ENCODE measurements around the gene BAD. TPM values are rescaled to one million over a fixed set of nuclear protein-coding genes. Genes with fewer than 3 reads are reported as not detected.
"Not testable (repeated sequence)": the region's sequence is repeated elsewhere in the genome, so short reads cannot be mapped to it uniquely, and the experiment has no call there.

The BAD gene
- total RNA-seq, 1 donor from 2014 or later = 30.1 TPM

GRCh38 chr11:64307795-64308194, 23.3 kb upstream of the BAD start:
- Mint-ChIP-seq H3K4me1 (ENCODE audit: low read depth) (peaks cover 12% of the 10 kb centered on the region), H3K36me3 (ENCODE audit: low read depth) (peaks cover 11% of the 10 kb centered on the region), H3K4me3 (peak overlapping the region; percentile 92), H3K27ac (peak overlapping the region; percentile 15)
- DNase-seq (ENCODE audit: low spot score); H3K9me3 Mint-ChIP-seq; intact Hi-C loops (cut with micrococcal nuclease); H3K27me3 Mint-ChIP-seq (ENCODE audit: insufficient read depth): not testable (repeated sequence)

GRCh38 chr11:64306876-64307622, 22.6 kb upstream of the BAD start:
- intact Hi-C loops (cut with micrococcal nuclease) = no loop called here

GRCh38 chr11:64306563-64306875, 22.1 kb upstream of the BAD start:
- no peak for DNase-seq (ENCODE audit: low spot score)
- peaks cover 8% of the 10 kb centered on the region for H3K36me3 Mint-ChIP-seq (ENCODE audit: low read depth)
- H3K27ac Mint-ChIP-seq = peak overlapping the region; percentile 84
- H3K27me3 Mint-ChIP-seq (ENCODE audit: insufficient read depth) = peaks cover 5% of the 10 kb centered on the region
- intact Hi-C loops (cut with micrococcal nuclease) = no loop called here
- H3K4me1 Mint-ChIP-seq (ENCODE audit: low read depth) = peaks cover 12% of the 10 kb centered on the region
- H3K4me3 Mint-ChIP-seq = peak overlapping the region; percentile 92
- H3K9me3 Mint-ChIP-seq = no peaks in the 10 kb centered on the region

More at GRCh38 chr11:64306876-64307622, 22.6 kb upstream of the BAD start:
- Mint-ChIP-seq H3K4me1 (ENCODE audit: low read depth) (peaks cover 12% of the 10 kb centered on the region), H3K9me3 (no peaks in the 10 kb centered on the region), H3K27me3 (ENCODE audit: insufficient read depth) (peaks cover under 1% of the 10 kb centered on the region), H3K36me3 (ENCODE audit: low read depth) (peaks cover 8% of the 10 kb centered on the region), H3K4me3 (peak overlapping the region; percentile 92), H3K27ac (no peak overlapping the region)
- DNase-seq (ENCODE audit: low spot score) = no peak

GRCh38 chr11:64305691-64306562, 21.5 kb upstream of the BAD start:
- H3K27ac Mint-ChIP-seq = peak overlapping the region; percentile 84
- H3K27me3 Mint-ChIP-seq (ENCODE audit: insufficient read depth) = peaks cover 7% of the 10 kb centered on the region
- H3K4me1 Mint-ChIP-seq (ENCODE audit: low read depth) = peaks cover 12% of the 10 kb centered on the region
- peak overlapping the region; percentile 92 for H3K4me3 Mint-ChIP-seq
- peak; percentile 69 for DNase-seq (ENCODE audit: low spot score)
- no peaks in the 10 kb centered on the region for H3K9me3 Mint-ChIP-seq
- H3K36me3 Mint-ChIP-seq (ENCODE audit: low read depth) = peaks cover 8% of the 10 kb centered on the region
- intact Hi-C loops (cut with micrococcal nuclease) = loop anchor here (1.0 to 2.0 kb wide), 12 partner anchors 11 to 468 kb away; partner anchors contain the start of genes CCDC88B, DNAJC4, FKBP2 and GPR137

GRCh38 chr11:64305075-64305690, 20.7 kb upstream of the BAD start, which contains the start of gene ESRRA:
Gene ESRRA (plus strand): TSS chr11:64305524. CDS start chr11:64307180, 1,656 bp downstream.
- Mint-ChIP-seq H3K36me3 (ENCODE audit: low read depth) (peaks cover 8% of the 10 kb centered on the region), H3K27ac (peak within 1 kb of the TSS; percentile 98), H3K27me3 (ENCODE audit: insufficient read depth) (peaks cover 14% of the 10 kb centered on the region), H3K4me3 (peak within 1 kb of the TSS; percentile 92), H3K4me1 (ENCODE audit: low read depth) (peaks cover 18% of the 10 kb centered on the region), H3K9me3 (no peaks in the 10 kb centered on the region)
- intact Hi-C loops (cut with micrococcal nuclease) = loop anchor here (1.0 to 2.0 kb wide), 12 partner anchors 12 to 467 kb away; partner anchors contain the start of genes CCDC88B, DNAJC4, FKBP2 and GPR137
- peak; percentile 99 for DNase-seq (ENCODE audit: low spot score)

GRCh38 chr11:64304316-64305072, 20.0 kb upstream of the BAD start:
- DNase-seq (ENCODE audit: low spot score) = peak; percentile 86
- Mint-ChIP-seq H3K9me3 (no peaks in the 10 kb centered on the region), H3K27ac (peak overlapping the region; percentile 98), H3K4me1 (ENCODE audit: low read depth) (peaks cover 18% of the 10 kb centered on the region), H3K4me3 (peak overlapping the region; percentile 91), H3K36me3 (ENCODE audit: low read depth) (peaks cover 10% of the 10 kb centered on the region), H3K27me3 (ENCODE audit: insufficient read depth) (peaks cover 19% of the 10 kb centered on the region)
- intact Hi-C loops (cut with micrococcal nuclease) = loop anchor here (1.0 to 2.0 kb wide), 13 partner anchors 13 to 466 kb away; partner anchors contain the start of genes CCDC88B, DNAJC4, FKBP2 and GPR137

- intact Hi-C loops (cut with micrococcal nuclease) = loop anchor here (1.0 to 2.0 kb wide), 2 partner anchors 100 to 303 kb away; no protein-coding TSS in a partner anchor
- Mint-ChIP-seq H3K4me1 (ENCODE audit: low read depth) (peaks cover 18% of the 10 kb centered on the region), H3K4me3 (peak overlapping the region; percentile 91), H3K36me3 (ENCODE audit: low read depth) (peaks cover 10% of the 10 kb centered on the region), H3K27me3 (ENCODE audit: insufficient read depth) (peaks cover 21% of the 10 kb centered on the region), H3K9me3 (no peaks in the 10 kb centered on the region), H3K27ac (peak overlapping the region; percentile 98)
- no peak for DNase-seq (ENCODE audit: low spot score)
Observed at GRCh38 chr11:64304032-64304315, 19.5 kb upstream of the BAD start.

GRCh38 chr11:64303109-64304031, 18.9 kb upstream of the BAD start:
- DNase-seq (ENCODE audit: low spot score) = no peak
- intact Hi-C loops (cut with micrococcal nuclease) = loop anchor here (1.0 to 2.0 kb wide), 2 partner anchors 99 to 303 kb away; no protein-coding TSS in a partner anchor
- Mint-ChIP-seq H3K9me3 (no peaks in the 10 kb centered on the region), H3K27me3 (ENCODE audit: insufficient read depth) (peaks cover 27% of the 10 kb centered on the region), H3K36me3 (ENCODE audit: low read depth) (peaks cover 10% of the 10 kb centered on the region), H3K4me3 (peak overlapping the region; percentile 91), H3K27ac (peak overlapping the region; percentile 23), H3K4me1 (ENCODE audit: low read depth) (peaks cover 18% of the 10 kb centered on the region)

GRCh38 chr11:64299847-64300648, 15.6 kb upstream of the BAD start, which contains the start of gene CATSPERZ:
Gene CATSPERZ (plus strand): TSS chr11:64300358. CDS start chr11:64300411, 53 bp downstream.
- Mint-ChIP-seq H3K27ac (peak within 1 kb of the TSS; percentile 72), H3K36me3 (ENCODE audit: low read depth) (peaks cover 5% of the 10 kb centered on the region), H3K4me3 (peak within 1 kb of the TSS; percentile 76), H3K27me3 (ENCODE audit: insufficient read depth) (peaks cover 59% of the 10 kb centered on the region), H3K9me3 (no peaks in the 10 kb centered on the region), H3K4me1 (ENCODE audit: low read depth) (peaks cover 21% of the 10 kb centered on the region)
- intact Hi-C loops (cut with micrococcal nuclease) = no loop called here
- no peak for DNase-seq (ENCODE audit: low spot score)

- no peak for DNase-seq (ENCODE audit: low spot score)
- H3K27ac Mint-ChIP-seq = peak overlapping the region; percentile 72
- H3K36me3 Mint-ChIP-seq (ENCODE audit: low read depth) = peaks cover 5% of the 10 kb centered on the region
Observed at GRCh38 chr11:64298966-64299846, 14.7 kb upstream of the BAD start.

More at GRCh38 chr11:64298966-64299846, 14.7 kb upstream of the BAD start:
- intact Hi-C loops (cut with micrococcal nuclease) = no loop called here
- Mint-ChIP-seq H3K4me3 (peak overlapping the region; percentile 51), H3K4me1 (ENCODE audit: low read depth) (peaks cover 16% of the 10 kb centered on the region), H3K9me3 (no peaks in the 10 kb centered on the region), H3K27me3 (ENCODE audit: insufficient read depth) (peaks cover 67% of the 10 kb centered on the region)
